GM12878 (cell line): ENCODE results near the gene GPC6.

Experiments used
- BCL3 ChIP-seq: IDR thresholded peaks from 2 replicates; pipeline ENCODE4 v1.6.1; 2011; ENCODE audit warnings: borderline replicate concordance, low read depth, mild to moderate bottlenecking, moderate library complexity, low read length; ENCODE audit not compliant: insufficient read depth, poor library complexity, severe bottlenecking
- CTCF ChIP-seq, 3 experiments: IDR thresholded peaks in 2 of 3; conservative IDR thresholded peaks in 1 of 3; 2 replicates each; pipeline ENCODE4 v1.5.1; 2011; ENCODE audit warnings: low read depth in 3 of 3, low read length in 3 of 3, mild to moderate bottlenecking in 3 of 3, control low read depth in 2 of 3, moderate library complexity in 2 of 3, inconsistent platforms in 1 of 3, mixed read lengths in 1 of 3; ENCODE audit not compliant: control insufficient read depth in 2 of 3, insufficient read depth in 1 of 3; ENCODE audit errors: extremely low read depth in 1 of 3
- IRF4 ChIP-seq: IDR thresholded peaks from 2 replicates; pipeline ENCODE4 v1.6.1; 2011; ENCODE audit warnings: low read depth, low read length
- NR2C1 ChIP-seq: fragments of 450-650 bp; IDR thresholded peaks from 2 replicates; pipeline ENCODE4 v1.6.1; 2017; ENCODE audit warnings: antibody characterized with exemption, mild to moderate bottlenecking, moderate library complexity
- POLR2A ChIP-seq: IDR thresholded peaks from 2 replicates; pipeline ENCODE4 v1.6.1; 2011; ENCODE audit warnings: low read depth, mild to moderate bottlenecking, low read length
- SREBF1 ChIP-seq: IDR thresholded peaks from 2 replicates; pipeline ENCODE4 v1.6.1; 2012; ENCODE audit warnings: mild to moderate bottlenecking, low read length
- YBX1 ChIP-seq: fragments of 450-650 bp; IDR thresholded peaks from 2 replicates; pipeline ENCODE4 v1.6.1; 2016; ENCODE audit warnings: antibody characterized with exemption
- ZNF384 ChIP-seq: IDR thresholded peaks from 2 replicates; pipeline ENCODE4 v1.6.1; 2012; ENCODE audit warnings: low read depth, mild to moderate bottlenecking, low read length, improper control_type of control experiment, borderline replicate concordance

- TF ChIP-seq ZNF384 = no peak
- no peak for TF ChIP-seq CTCF (IDR thresholded peaks at IDR 0.05 in 2 of 3, conservative IDR thresholded peaks at IDR 0.05 in 1 of 3; ENCODE audit: control insufficient read depth in 2 of 3, extremely low read depth in 1 of 3, insufficient read depth in 1 of 3, low read depth in 3 of 3, low read length in 3 of 3)
- no peak for TF ChIP-seq BCL3
- no peak for TF ChIP-seq NR2C1
- no peak for TF ChIP-seq YBX1
- no peak for TF ChIP-seq SREBF1
- TF ChIP-seq POLR2A = no peak
- TF ChIP-seq IRF4 = no peak
Measured at GRCh38 chr13:94414708-94415107, 1188.1 kb downstream of the GPC6 start.
